Measurements from ENCODE around the gene SEMA6C.
"Not testable (repeated sequence)": the region's sequence is repeated elsewhere in the genome, so short reads cannot be mapped to it uniquely, and the experiment has no call there.

Gene SEMA6C

GRCh38 chr1:151146412-151147131 is at the start of gene SEMA6C:
Gene SEMA6C, minus strand, starts transcription at chr1:151146631. Its CDS starts 4,010 bp downstream, at chr1:151142621.
- H3K4me3 ChIP-seq (ENCODE audit: low read depth, low read length) = peak within 1 kb of the TSS; percentile 64
- no peak for TF ChIP-seq CTCF (IDR thresholded peaks at IDR 0.05; ENCODE audit: control insufficient read depth, extremely low read depth, insufficient read depth)
- DNase-seq (ENCODE audit: low read depth) = peak; percentile 59

GRCh38 chr1:151194894-151195594 is 48.6 kb upstream of the SEMA6C start:
- not testable (repeated sequence) for DNase-seq (ENCODE audit: low read depth)
- H3K4me3 ChIP-seq (ENCODE audit: low read depth, low read length) = peak overlapping the region; percentile 41; the same call in 1 of the 2 replicates

- no peak overlapping the region for H3K4me3 ChIP-seq (ENCODE audit: low read depth, low read length)
- DNase-seq (ENCODE audit: low read depth) = no peak
- TF ChIP-seq CTCF (IDR thresholded peaks at IDR 0.05; ENCODE audit: control insufficient read depth, extremely low read depth, insufficient read depth) = no peak
Observed at GRCh38 chr1:151193856-151194255, 47.4 kb upstream of the SEMA6C start.

- TF ChIP-seq CTCF (IDR thresholded peaks at IDR 0.05; ENCODE audit: control insufficient read depth, extremely low read depth, insufficient read depth) = no peak
- H3K4me3 ChIP-seq (ENCODE audit: low read depth, low read length) = no peak overlapping the region
Observed at GRCh38 chr1:151193304-151193703, 46.9 kb upstream of the SEMA6C start.

GRCh38 chr1:151192047-151192446 is 45.6 kb upstream of the SEMA6C start:
- DNase-seq (ENCODE audit: low read depth) = no peak
- no peak for TF ChIP-seq CTCF (IDR thresholded peaks at IDR 0.05; ENCODE audit: control insufficient read depth, extremely low read depth, insufficient read depth)
- no peak overlapping the region for H3K4me3 ChIP-seq (ENCODE audit: low read depth, low read length)

More at GRCh38 chr1:151193304-151193703, 46.9 kb upstream of the SEMA6C start:
- DNase-seq (ENCODE audit: low read depth) = no peak

- no peak for TF ChIP-seq CTCF (IDR thresholded peaks at IDR 0.05; ENCODE audit: control insufficient read depth, extremely low read depth, insufficient read depth)
- DNase-seq (ENCODE audit: low read depth) = peak; percentile 68
Observed at GRCh38 chr1:151189637-151190445, 43.4 kb upstream of the SEMA6C start, which contains the start of gene VPS72. Gene VPS72, minus strand, starts transcription at chr1:151190197. Its CDS starts 76 bp downstream, at chr1:151190121.

GRCh38 chr1:151188667-151189066 is 42.2 kb upstream of the SEMA6C start:
- H3K4me3 ChIP-seq (ENCODE audit: low read depth, low read length) = peak overlapping the region; percentile 87
- not testable (repeated sequence) for DNase-seq (ENCODE audit: low read depth)

More at GRCh38 chr1:151189637-151190445, 43.4 kb upstream of the SEMA6C start, which contains the start of gene VPS72:
- peak within 1 kb of the TSS; percentile 87 for H3K4me3 ChIP-seq (ENCODE audit: low read depth, low read length)
